SIG-M5 treated with dmso at 0.1 percent for 504 hours (cell line): ENCODE results near the gene MYL5.
"Not testable (repeated sequence)": the region's sequence is repeated elsewhere in the genome, so short reads cannot be mapped to it uniquely, and the experiment has no call there.

ENCODE experiments used
- DNase-seq: peaks from one replicate; lab custom pipeline; 2025; ENCODE audit not compliant: unreplicated experiment; lab: John Stamatoyannopoulos, UW

MYL5 gene

DNA sequence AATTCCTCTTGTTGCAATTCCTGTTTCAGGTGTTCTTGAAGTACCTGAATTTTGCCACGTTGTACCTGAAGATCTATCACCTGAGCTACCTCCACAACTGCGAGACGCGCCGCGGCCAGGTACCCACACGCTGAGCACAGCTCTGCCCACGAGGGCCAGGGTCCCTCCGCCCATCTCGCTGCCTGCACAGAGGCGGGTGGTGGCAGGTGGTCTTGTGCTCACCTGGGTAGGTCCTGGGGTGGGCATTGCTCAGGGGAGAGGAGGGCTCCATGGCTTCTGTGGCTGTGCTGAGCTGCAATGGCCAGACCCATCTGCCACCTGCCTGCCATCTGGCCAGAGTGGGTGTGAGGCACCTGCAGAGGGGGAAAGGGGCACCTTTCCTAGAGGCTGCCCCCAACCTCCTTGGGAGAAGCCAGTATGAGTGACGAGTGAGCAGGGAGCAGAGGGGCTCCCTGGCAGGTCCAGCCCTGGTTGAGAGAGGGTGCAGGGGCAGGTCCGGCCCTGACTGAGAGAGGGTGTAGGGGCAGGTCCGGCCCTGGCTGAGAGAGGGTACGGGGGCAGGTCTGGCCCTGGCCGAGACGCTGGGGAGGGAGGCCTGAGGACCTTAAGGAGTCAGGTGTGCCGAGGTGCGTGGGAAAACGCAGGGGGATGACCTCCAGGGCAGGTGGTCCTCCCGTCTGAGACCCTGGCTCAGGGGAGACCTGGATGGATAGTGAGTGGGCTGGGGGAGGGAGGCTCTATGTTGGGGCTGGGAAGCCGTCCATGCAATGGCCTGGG lies 38.3 kb upstream of the MYL5 start:
- DNase-seq, result no peak

DNA sequence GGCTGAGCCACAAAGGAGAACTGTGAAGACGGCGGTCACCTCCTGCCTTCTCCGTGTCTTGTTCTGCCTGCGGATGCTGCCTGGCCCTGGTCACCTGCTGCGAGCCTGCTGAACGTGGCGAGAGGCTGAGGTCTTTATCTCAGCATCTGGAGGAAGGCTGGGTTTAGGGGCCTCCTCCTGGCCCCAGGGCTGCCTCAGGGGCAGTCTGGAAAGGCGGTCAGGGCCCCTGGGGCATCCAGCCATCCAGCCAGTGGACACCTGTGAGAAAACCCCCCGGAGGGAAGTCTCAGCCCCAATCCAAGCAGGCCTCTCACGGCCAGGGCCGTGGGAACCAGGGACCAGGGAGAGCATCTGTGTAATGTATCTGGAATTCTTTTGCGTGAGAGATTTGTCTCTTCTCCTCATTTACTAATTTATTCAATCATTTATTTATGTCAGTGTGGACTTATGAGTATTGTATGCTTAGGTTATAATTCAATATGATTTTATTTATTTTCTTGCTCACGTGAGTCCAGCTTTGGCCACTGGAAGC lies 37.6 kb upstream of the MYL5 start:
- no peak for DNase-seq

DNA sequence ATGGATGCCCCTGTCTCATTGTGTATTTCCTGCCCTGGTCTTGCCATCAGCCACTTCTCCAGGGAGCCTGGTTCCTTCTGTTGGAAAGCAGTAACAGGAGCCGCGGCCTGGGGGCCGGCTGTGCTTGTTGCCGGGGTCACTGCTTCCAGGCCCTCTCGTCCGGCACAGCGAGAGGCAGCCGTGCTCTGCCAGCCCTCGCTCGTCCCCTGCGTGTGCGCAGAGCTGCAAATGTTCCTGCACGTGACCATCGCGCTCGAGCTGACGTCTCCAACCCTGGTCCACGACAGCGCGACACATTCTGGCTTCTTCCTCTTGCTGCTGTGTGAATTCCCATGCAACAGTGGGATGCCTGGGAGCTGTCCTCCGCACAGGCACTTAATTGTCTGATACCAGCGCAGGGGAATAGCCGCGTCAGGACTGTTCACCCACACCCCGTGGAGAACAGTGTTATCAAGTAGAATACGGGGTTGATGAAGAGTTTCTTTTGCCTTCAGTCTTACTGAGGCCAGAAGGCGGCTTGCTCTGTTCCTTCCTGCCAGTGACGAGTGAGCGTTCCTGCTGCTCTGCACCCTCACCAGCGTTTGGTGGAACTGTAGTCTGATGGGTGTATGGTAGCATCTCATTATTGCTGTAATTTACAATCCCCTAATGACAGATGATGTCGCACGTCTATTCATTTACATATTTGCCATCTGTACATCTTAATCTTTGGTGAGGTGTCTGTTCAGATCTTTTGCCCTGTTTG lies 36.6 kb upstream of the MYL5 start:
- no peak for DNase-seq

DNA sequence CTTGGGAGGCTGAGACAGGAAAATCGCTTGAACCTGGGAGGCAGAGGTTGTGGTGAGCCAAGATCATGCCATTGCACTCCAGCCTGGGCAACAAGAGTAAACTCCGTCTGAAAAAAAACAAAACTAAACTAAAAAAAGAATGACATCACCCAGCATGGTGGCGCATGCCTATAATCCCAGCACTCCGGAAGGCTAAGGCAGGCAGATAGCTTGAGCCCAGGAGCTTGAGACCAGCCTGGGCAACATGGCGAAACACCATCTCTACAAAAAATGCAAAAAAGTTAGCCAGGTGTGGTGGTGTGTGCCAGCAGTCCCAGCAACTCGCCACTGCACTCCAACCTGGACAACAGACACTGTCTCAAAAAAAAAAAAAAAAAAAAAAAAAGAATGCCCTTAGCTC lies 32.0 kb upstream of the MYL5 start:
- DNase-seq, result not testable (repeated sequence)

DNA sequence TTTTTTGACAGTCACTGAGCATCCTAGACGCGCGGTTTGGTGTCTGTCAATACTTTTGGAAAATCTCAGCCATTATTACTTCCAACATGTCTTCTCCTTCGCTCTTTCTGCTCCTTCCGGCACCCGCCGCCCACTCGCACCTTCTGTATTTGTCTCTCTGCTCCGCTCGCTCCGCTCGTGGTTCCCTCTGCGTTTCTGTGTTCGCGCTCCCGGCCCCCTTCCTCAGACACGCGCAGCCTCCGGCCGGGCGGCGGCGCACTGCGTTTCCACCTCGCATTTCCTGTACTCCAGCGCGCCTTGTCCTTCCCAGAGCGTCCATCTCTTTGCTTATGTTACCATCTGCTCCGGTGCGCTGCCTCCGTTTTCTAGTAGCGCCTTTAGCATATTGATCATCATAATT lies 27.9 kb upstream of the MYL5 start:
- DNase-seq, result no peak

DNA sequence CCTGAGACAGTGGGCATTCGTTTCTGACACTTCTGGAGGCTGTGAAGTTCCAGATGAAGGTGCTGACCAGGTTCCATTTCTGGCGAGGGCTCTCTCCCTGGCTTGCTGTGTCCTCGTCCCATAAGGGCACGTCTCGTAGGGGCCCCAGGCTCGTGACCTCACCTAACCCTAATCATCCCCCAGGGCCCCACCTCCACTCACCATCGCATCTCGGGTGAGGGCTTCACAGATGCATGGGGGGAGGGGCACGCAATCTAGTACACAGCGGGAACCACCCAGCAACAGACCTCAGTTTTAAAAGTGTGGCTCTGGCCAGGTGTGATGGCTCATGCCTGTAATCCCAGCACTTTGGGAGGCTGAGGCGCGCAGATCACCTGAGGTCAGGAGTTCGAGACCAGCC lies 26.9 kb upstream of the MYL5 start:
- DNase-seq, result no peak

DNA sequence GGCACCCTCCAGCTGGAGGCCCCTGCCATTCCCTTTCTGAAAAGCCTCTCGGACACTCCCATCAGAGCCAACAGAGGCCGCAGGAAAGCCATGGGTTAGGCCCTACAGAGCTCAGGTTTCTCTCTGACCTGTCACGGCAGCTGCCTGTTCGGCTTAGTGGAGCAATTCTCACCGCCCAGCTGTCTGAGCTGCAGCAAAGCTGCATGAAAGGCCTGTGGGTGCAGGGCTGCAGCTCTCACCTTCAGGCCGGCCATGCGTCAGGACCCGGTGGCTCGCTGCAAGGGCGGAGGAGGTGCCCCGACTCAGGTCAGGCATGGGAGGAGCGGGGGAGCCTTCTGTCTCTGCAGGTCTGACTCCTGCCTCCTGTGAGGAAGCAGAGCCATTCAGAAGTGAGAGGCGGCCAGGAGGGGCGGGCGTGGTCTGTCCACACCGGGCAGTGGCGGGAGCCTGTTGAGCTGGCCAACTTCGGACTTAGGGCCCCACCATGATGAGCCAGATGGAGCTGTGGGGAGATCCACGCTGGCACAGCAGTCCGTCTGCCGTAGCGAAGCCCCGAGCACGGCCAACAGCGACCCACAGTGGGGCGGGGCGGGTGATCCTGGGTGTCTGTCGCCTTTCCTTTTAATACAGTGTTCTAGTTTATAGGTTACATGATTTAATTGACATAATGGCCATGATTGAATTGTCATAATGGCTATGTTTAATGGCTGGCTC lies 25.6 kb upstream of the MYL5 start:
- no peak for DNase-seq

DNA sequence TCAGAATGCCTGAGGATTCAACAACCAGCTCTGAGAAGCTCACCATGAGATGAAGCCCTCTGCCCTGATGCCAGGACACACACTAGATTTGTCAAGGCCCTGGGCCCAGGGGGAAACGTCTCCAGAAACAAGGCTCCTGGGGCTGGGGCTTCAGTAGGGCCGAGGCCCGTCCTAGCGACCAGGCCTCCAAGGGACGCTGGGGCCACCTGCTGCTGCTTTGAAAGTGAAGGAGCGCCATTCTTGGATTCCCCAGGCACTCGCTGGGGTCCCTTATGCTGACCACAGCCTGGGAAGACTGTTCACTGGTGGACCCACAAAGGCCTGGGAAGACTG lies 25.1 kb upstream of the MYL5 start:
- DNase-seq, result no peak

DNA sequence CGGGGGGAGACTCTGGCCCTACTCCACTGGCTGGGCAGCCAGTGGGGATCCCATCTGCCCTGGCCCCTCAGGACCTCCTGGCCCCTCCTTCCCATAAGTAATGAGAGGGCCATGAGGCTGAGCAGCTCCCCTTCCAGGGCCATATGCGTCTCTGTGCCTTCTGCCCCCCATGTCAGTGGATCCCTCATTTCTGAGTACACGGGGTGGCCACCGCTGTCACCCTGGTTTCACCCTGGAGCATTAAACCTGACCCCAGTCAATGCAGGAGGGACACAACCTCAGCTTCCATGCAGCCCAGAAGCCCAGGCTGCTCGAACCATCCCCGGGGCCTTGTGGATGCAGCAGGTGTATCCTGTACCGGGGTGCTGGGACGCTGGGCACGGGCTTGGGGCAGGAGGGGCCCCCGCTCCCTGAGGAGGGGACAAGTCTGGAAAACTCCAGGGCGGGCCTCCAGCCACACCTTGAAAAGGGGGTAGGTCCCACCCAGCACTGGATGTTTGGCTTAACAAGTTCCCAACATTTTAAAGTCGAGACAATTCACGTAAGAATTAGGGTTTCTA lies 24.5 kb upstream of the MYL5 start:
- DNase-seq, result no peak

DNA sequence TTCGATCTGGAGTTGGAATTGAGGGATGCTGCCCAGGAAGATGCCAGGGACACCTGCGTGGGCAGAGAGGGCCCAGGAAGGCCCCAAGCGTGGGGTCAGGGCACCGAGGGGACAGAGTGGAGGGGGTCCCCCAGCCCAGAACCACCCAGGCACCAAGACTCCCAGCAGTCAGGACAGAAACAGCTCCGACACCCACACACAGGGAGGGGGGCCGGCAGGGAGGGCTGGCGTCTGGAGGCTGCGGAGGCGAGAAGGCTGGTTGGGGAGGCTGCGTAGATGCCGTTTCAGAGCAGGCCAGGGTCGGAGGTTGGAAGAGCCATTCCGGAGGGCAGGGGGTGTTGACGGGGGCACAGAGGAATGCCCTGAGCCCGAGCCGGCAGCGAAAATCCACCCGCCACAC lies 23.9 kb upstream of the MYL5 start:
- DNase-seq, result no peak

DNA sequence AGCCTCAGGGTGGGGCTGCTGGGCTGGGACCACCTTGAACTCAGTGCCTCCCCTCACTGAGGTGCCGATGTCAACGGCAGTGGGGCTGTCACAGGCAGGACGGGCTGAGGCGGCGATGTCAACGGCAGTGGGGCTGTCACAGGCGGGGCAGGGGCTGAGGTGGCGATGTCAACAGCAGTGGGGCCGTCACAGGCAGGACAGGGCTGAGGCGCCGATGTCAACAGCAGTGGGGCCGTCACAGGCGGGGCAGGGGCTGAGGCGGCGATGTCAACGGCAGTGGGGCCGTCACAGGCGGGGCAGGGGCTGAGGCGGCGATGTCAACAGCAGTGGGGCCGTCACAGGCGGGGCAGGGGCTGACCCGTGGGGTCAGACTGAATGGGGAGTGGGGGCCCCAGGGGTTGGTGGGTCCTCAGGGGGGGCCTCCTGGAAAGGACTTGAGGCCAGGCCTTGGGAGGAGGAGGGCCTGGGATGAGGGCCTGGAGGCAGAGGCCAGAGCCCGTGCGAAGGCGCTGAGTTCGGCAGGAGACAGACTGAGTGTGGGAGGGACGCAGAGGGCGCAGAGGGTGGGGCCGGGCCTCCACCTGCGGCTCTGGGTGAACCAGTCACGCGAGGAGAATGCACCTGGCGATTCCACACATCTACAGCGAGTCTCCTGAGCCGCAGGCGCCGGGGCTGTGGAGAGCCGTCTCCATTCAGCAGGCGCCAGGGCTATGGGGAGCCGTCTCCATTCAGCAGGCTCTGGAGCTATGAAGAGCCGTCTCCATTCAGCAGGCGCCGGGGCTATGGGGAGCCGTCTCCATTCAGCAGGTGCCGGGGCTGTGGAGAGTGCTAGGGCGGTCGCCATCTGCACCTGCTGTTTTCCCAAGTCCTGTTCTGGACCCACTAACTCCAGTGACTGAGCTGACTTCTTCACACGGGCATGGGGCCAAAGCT lies 23.1 kb upstream of the MYL5 start:
- DNase-seq, result no peak

DNA sequence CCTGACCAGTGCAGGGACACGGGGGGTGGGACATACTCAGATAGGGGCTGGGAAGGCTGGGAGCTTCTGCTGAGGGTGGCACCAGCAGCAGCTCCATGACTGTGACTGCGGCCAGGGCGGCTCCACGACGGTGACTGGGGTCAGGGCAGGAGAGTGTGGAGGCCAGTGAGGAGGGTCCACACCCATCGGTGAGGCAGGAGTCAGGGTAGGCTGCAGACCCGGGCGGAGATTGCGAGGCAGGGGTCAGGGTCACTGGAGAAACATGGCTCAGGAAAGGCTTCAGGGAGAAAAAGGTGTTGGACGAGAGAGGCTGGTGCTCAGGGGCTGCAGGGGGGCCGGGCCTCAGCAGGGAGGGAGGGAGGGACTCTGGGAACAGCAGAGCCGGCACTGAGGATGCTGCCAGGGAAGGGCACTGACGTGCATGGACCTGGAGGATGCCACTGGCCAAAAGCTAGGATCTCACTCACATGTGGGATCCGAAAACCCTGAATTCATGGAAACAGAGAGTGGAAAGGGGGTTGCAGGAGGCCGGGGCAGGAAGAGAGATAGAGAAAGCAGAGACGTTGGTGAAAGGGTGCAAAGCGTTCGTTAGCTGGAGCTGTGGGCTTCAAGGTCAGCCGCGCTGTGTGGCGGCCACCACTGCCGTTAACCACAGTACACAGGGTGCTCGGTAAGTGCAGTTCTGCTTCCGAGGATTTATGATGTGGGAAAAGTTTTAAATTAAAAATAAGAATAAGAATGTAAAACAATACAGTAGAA lies 22.3 kb upstream of the MYL5 start:
- DNase-seq, result no peak

DNA sequence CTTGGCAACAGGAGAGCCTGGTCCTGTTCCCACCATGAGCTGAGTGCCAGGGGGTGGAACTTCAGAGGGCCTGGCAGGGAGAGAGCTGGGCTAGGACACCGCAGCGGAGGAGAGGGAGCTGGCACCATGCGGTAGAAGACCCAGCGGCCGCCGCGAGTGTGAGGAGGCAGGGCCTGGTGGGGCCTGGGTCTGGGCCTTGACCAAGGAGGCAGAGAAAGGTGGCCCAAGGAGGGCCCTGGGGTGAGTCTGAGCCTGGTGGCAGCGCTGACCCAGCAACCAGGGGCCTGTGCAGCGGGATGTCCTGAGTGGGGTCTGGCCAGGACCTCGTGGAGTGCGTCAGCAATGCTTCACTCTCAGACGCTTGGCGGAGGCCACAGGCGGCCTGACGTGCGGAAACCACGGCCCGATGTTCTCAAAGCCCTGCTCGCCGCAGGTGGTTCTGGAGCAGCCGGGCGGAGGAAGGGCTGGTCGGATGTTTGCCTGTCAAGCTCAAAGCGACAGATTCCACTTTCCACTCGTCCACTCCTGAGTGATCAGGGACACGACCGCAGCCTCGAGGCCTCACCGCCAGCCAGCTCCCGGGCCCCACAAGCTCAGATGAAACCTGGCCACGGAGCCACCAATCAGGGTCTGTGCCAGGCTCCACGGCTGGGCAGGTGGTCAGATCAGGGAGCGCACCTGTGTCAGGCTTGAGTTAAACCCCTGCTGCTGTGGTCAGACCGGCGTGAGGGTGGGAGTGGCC lies 21.1 kb upstream of the MYL5 start:
- DNase-seq, result no peak

DNA sequence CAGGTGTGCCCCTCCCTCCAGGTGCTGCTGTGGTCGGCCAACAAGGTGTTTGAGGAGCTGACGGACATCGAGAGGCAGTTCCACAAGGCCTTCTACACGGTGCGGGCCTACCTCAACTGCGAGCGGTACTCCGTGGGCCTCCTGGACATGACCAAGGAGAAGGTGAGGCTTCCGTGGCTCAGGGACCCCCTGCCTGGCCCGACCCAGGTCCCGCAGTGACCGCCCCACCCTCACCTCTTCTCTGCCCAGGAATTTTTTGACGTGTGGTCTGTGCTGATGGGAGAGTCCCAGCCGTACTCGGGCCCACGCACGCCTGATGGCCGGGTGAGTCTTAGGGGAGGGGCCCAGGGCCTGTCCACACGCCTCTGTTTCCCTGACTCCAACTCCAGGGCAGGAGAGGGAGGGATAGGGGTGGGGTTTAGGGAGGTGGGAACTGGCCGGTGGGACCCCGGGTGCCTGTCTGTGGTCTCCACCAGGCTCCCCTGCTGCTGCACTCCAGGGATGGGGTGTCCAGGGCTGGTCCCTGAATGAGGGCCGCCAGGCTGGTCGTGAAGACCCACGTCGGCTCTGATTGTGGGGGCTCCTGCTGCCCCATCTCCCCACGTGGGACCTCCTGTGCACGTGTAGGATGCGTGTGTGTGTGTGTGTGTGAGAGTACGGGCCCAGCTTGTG lies 20.4 kb upstream of the MYL5 start:
- DNase-seq, result no peak

DNA sequence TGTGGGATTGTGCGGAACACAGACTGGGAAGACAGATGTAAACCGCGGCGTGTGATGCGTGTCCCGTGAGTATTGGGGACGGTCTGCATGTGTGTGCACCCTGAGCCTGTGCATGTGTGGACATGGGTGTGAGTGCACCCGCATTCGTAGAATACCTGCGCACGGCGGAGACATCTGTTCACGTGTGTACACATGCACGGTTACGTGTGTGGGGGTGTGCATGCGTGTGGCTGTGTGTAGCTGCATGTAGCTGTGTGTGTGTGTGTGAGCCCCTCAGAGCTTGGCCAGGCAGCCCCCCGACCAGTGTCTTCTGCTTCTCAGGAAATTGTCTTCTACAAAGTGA lies 19.9 kb upstream of the MYL5 start:
- no peak for DNase-seq

DNA sequence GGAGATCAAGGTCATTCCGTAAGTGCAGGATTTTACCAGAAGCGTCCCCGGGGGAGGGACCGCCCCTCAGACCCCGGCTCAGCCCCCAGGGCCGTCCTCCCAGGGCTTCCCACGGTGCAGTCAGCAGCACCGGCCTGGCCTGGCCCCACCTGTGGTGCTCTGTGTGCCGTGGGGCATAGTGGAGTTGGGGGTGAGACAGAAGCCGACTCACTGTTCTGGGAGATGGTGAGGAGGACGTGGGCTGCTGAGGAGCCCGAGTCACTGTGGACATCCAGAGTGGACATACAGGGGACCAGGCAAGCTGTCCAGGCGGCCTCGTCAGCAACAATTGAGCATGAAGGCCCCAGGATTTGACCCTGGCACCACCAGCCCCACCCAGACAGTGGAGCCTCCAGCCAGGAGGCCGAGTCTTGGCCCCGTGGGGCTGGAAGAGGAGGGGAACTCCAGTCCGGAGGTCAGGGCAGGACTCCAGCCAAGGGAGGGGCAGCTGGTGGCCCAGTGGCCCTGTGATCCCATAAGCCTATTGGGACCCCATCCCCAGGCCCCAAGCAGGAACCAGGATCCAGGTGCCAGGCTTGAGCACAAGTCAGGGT lies 19.4 kb upstream of the MYL5 start:
- DNase-seq, result no peak

DNA sequence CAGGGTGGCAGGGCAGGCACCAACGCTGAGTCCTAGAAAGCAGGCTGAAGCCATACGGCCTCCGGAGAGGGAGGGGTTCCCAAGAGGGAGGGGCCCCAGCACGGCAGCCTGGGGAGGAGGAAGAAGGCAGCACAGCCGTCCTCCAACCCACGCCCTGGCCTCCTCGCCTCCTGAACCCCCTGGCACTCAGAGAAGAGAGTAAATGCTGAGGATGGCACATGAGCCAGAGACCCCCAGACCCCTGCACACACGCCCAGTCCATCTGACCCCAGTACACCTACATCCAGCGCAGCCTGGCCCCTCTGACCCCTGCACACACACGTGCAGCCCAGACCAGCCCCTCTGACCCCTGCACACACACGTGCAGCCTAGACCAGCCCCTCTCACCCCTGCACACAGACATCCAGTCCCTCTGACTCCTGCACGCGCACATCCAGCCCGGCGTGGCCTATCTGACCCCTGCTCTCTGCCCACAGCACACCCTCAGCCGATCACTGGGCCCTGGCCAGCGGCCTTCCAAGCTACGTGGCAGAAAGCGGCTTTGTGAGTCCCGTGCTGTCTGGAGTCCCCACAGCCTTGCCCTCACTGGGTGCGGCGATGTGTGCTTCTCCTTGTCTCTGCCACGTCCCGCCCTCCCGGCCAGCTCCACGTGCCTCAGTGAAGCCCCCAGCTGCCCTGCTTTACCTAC lies 18.7 kb upstream of the MYL5 start:
- DNase-seq, result no peak
